Skeletal muscle satellite cell (primary cell): ENCODE data around the gene PIEZO2. TPM values are rescaled to one million over a fixed set of nuclear protein-coding genes. Genes with fewer than 3 reads are reported as not detected.
"Not testable (repeated sequence)": the region's sequence is repeated elsewhere in the genome, so short reads cannot be mapped to it uniquely, and the experiment has no call there.

Experiments used
- H3K27me3 ChIP-seq: 2 replicates; pipeline ENCODE4 v1.7.0; 2013; ENCODE audit warnings: low read length; ENCODE audit not compliant: control insufficient read depth, insufficient read depth
- H3K36me3 ChIP-seq: 2 replicates; pipeline ENCODE4 v1.7.0; 2013; ENCODE audit warnings: mild to moderate bottlenecking, control low read depth, low read length; ENCODE audit not compliant: insufficient read depth
- H3K4me1 ChIP-seq: 2 replicates; pipeline ENCODE4 v1.7.0; 2013; ENCODE audit warnings: low read length; ENCODE audit not compliant: control insufficient read depth, insufficient read depth
- H3K4me2 ChIP-seq: 2 replicates; pipeline ENCODE4 v1.7.0; 2013; ENCODE audit warnings: mild to moderate bottlenecking, low read length
- H3K4me3 ChIP-seq: 2 replicates; pipeline ENCODE4 v1.7.0; 2013; ENCODE audit warnings: low read length
- H3K9ac ChIP-seq: 2 replicates; pipeline ENCODE4 v1.7.0; 2013; ENCODE audit warnings: mild to moderate bottlenecking, low read depth, low read length, moderate library complexity
- H3K9me3 ChIP-seq: replicated peaks from 2 replicates; pipeline ENCODE4 v1.7.0; 2013; ENCODE audit warnings: mild to moderate bottlenecking, control low read depth, low read length
- small RNA-seq: library from RNA; depleted of rRNA; stranded (forward); fragments of <200 nt; gene quantifications from one replicate; pipeline ENCODE3, GENCODE V24; 2012

The PIEZO2 gene

GRCh38 chr18:10644003-10644402 is 505.4 kb downstream of the PIEZO2 start:
- H3K36me3 ChIP-seq, H3K4me1 ChIP-seq, H3K27me3 ChIP-seq, H3K4me3 ChIP-seq, H3K9ac ChIP-seq, H3K4me2 ChIP-seq, H3K9me3 ChIP-seq: not testable (repeated sequence)

GRCh38 chr18:10642915-10643524 is 506.3 kb downstream of the PIEZO2 start:
- H3K36me3 ChIP-seq, H3K4me3 ChIP-seq, H3K27me3 ChIP-seq, H3K9ac ChIP-seq, H3K4me1 ChIP-seq, H3K4me2 ChIP-seq, H3K9me3 ChIP-seq: not testable (repeated sequence)

DNA sequence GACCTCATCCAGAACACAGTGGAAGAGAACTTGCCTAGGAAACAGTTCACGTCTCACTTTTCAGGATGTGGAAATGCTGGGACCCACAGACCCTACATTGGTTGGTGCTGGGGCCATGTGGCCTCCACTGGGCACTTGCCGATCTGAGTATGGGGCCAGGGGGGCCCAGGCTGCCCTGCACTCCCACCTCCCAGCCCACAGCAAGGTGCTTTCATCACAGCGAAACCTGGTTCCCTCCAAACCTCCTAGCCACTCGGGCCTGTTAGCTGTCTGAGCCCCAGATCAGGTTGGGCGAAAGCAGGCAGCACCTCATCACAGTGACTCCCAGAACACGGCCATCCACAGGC is 510.9 kb downstream of the PIEZO2 start:
- not testable (repeated sequence) for H3K9me3 ChIP-seq, H3K4me2 ChIP-seq, H3K9ac ChIP-seq, H3K27me3 ChIP-seq, H3K36me3 ChIP-seq, H3K4me3 ChIP-seq, H3K4me1 ChIP-seq

- H3K9me3 ChIP-seq, H3K36me3 ChIP-seq, H3K4me2 ChIP-seq: not testable (repeated sequence)
Observed at GRCh38 chr18:10637858-10638538, 511.4 kb downstream of the PIEZO2 start.

GRCh38 chr18:10629076-10629475 is 520.3 kb downstream of the PIEZO2 start:
- not testable (repeated sequence) for H3K27me3 ChIP-seq, H3K4me3 ChIP-seq, H3K4me1 ChIP-seq, H3K4me2 ChIP-seq, H3K9ac ChIP-seq, H3K9me3 ChIP-seq, H3K36me3 ChIP-seq

More at GRCh38 chr18:10637858-10638538, 511.4 kb downstream of the PIEZO2 start:
- H3K4me3 ChIP-seq, H3K9ac ChIP-seq, H3K4me1 ChIP-seq, H3K27me3 ChIP-seq: not testable (repeated sequence)

- H3K4me2 ChIP-seq, H3K4me1 ChIP-seq, H3K36me3 ChIP-seq, H3K27me3 ChIP-seq, H3K9ac ChIP-seq, H3K9me3 ChIP-seq, H3K4me3 ChIP-seq: not testable (repeated sequence)
Observed at GRCh38 chr18:10626606-10627213, 522.7 kb downstream of the PIEZO2 start.

- not testable (repeated sequence) for H3K4me3 ChIP-seq, H3K9me3 ChIP-seq, H3K4me1 ChIP-seq, H3K27me3 ChIP-seq, H3K4me2 ChIP-seq, H3K9ac ChIP-seq, H3K36me3 ChIP-seq
Observed at GRCh38 chr18:10623606-10624005, 525.8 kb downstream of the PIEZO2 start.

- H3K9me3 ChIP-seq, H3K36me3 ChIP-seq, H3K4me1 ChIP-seq, H3K9ac ChIP-seq, H3K4me3 ChIP-seq, H3K27me3 ChIP-seq, H3K4me2 ChIP-seq: not testable (repeated sequence)
Observed at GRCh38 chr18:10622982-10623381, 526.4 kb downstream of the PIEZO2 start.

GRCh38 chr18:10620670-10621329 is 528.6 kb downstream of the PIEZO2 start:
- not testable (repeated sequence) for H3K27me3 ChIP-seq, H3K4me3 ChIP-seq, H3K36me3 ChIP-seq, H3K4me1 ChIP-seq, H3K9me3 ChIP-seq, H3K9ac ChIP-seq, H3K4me2 ChIP-seq

Small RNA genes lying within 50 kb of the gene (small RNA-seq; reads per million reads assigned to genes)
- not detected for gene AP001180.3
- gene AP001180.5, result not detected
- gene MIR6788, result not detected
